B cell (primary cell): ENCODE data around the gene TWNK. TPM values are rescaled to one million over a fixed set of nuclear protein-coding genes. Genes with fewer than 3 reads are reported as not detected.

Source experiments
- ATAC-seq: fragments of 200-7000 bp; cut with Tn5 transposase; one replicate; pipeline ENCODE4 v1.10.0; 2021; ENCODE audit warnings: low read depth, mild to moderate bottlenecking, moderate number of reproducible peaks, moderate library complexity
- CTCF ChIA-PET: fragments of 350-600 bp; sonication (Branson Sonifier 250); formaldehyde crosslinking; loops from one replicate; lab custom pipeline; 2021; ENCODE audit warnings: antibody characterized with exemption, inconsistent platforms; lab: Charles Lee
- POLR2A ChIA-PET: fragments of 350-600 bp; sonication (Branson Sonifier 250); formaldehyde crosslinking; loops from one replicate; lab custom pipeline; 2021; ENCODE audit warnings: antibody characterized with exemption; lab: Charles Lee
- DNase-seq: peaks from one replicate; pipeline ENCODE4 v3.0.0; 2013
- H2AFZ ChIP-seq: 2 replicates; pipeline ENCODE4 v1.6.1; 2012; ENCODE audit warnings: mild to moderate bottlenecking, low read depth, low read length; ENCODE audit not compliant: insufficient read depth, poor library complexity, severe bottlenecking
- H3K27ac ChIP-seq, 2 donors: 1 replicate in 1 of 2; 2 replicates in 1 of 2; pipeline ENCODE4 v1.5.1; 2012 to 2013; ENCODE audit warnings: low read length in 2 of 2, mild to moderate bottlenecking in 2 of 2, moderate library complexity in 1 of 2
- H3K27me3 ChIP-seq, 4 experiments: fragments of 200-600 bp in 1 of 4; sonication (generic) in 1 of 4; replicated peaks in 1 of 4; 1 replicate in 2 of 4; 2 replicates in 2 of 4; pipeline versions ENCODE4 v1.6.1 to v1.7.0; 2013 to 2016; ENCODE audit warnings: low read length in 3 of 4, mild to moderate bottlenecking in 2 of 4, mixed read lengths in 1 of 4, moderate library complexity in 1 of 4; ENCODE audit not compliant: insufficient read depth in 4 of 4, control insufficient read depth in 3 of 4; ENCODE audit errors: control extremely low read depth in 1 of 4
- H3K36me3 ChIP-seq, 2 experiments: replicated peaks in 1 of 2; 1 replicate in 1 of 2; 2 replicates in 1 of 2; pipeline versions ENCODE4 v1.6.1 to v1.7.1; 2013; ENCODE audit warnings: low read length in 1 of 2; ENCODE audit not compliant: insufficient read depth in 2 of 2, control insufficient read depth in 1 of 2; ENCODE audit errors: control extremely low read depth in 1 of 2, extremely low read depth in 1 of 2
- H3K4me1 ChIP-seq, 2 donors: fragments of 200-600 bp in 1 of 2; sonication (generic) in 1 of 2; 1 replicate in 1 of 2; 2 replicates in 1 of 2; pipeline versions ENCODE4 v1.5.1 to v1.6.1; 2013 to 2017; ENCODE audit warnings: low read length in 2 of 2; ENCODE audit not compliant: control insufficient read depth in 2 of 2, insufficient read depth in 2 of 2
- H3K4me2 ChIP-seq: replicated peaks from 2 replicates; pipeline ENCODE3; 2012; ENCODE audit warnings: mild to moderate bottlenecking, low read depth, low read length; ENCODE audit not compliant: poor library complexity, severe bottlenecking
- H3K4me3 ChIP-seq, 5 experiments: fragments of 200-600 bp in 1 of 5; sonication (generic) in 1 of 5; 1 replicate in 3 of 5; 2 replicates in 2 of 5; pipeline versions ENCODE4 v1.5.1 to v1.7.0; 2011 to 2016; ENCODE audit warnings: low read length in 4 of 5, mild to moderate bottlenecking in 4 of 5, low read depth in 2 of 5, control low read depth in 1 of 5, moderate library complexity in 1 of 5; ENCODE audit not compliant: insufficient read depth in 1 of 5; ENCODE audit errors: control extremely low read depth in 1 of 5, extremely low read depth in 1 of 5
- H3K79me2 ChIP-seq: fragments of 200-600 bp; sonication (generic); one replicate; pipeline ENCODE4 v1.6.0; 2016; ENCODE audit warnings: low read length; ENCODE audit not compliant: control insufficient read depth, insufficient read depth
- H3K9ac ChIP-seq: fragments of 200-600 bp; sonication (generic); 2 replicates; pipeline ENCODE4 v1.6.1; 2017; ENCODE audit warnings: mild to moderate bottlenecking, low read length, moderate library complexity
- H3K9me3 ChIP-seq, 3 donors: one replicate each; pipeline versions ENCODE4 v1.6.1 to v1.7.1; 2013; ENCODE audit warnings: low read length in 2 of 3; ENCODE audit not compliant: control insufficient read depth in 2 of 3, insufficient read depth in 1 of 3; ENCODE audit errors: control extremely low read depth in 1 of 3
- H4K20me1 ChIP-seq: 2 replicates; pipeline ENCODE4 v1.6.0; 2012; ENCODE audit warnings: mild to moderate bottlenecking, low read length; ENCODE audit not compliant: insufficient read depth, control insufficient read depth, poor library complexity, severe bottlenecking
- H3K27ac Mint-ChIP-seq: one replicate; pipeline ENCODE4 v1.8.0; 2021; ENCODE audit warnings: mixed read lengths
- H3K27me3 Mint-ChIP-seq: one replicate; pipeline ENCODE4 v1.8.0; 2021; ENCODE audit warnings: mixed read lengths
- H3K4me1 Mint-ChIP-seq: one replicate; pipeline ENCODE4 v1.8.0; 2021; ENCODE audit warnings: mixed read lengths
- H3K4me3 Mint-ChIP-seq: one replicate; pipeline ENCODE4 v1.8.0; 2021; ENCODE audit warnings: mixed read lengths
- H3K9me3 Mint-ChIP-seq: one replicate; pipeline ENCODE4 v1.8.0; 2022; ENCODE audit warnings: mixed read lengths; ENCODE audit not compliant: insufficient read depth
- CTCF ChIP-seq: fragments of 200-600 bp; IDR thresholded peaks from one replicate; pipeline ENCODE4 v1.8.0; 2022; ENCODE audit warnings: antibody characterized with exemption, mild to moderate bottlenecking
- EZH2 ChIP-seq: IDR thresholded peaks from 2 replicates; pipeline ENCODE4 v1.6.1; 2012; ENCODE audit warnings: borderline replicate concordance, low read depth, mild to moderate bottlenecking, moderate library complexity, low read length; ENCODE audit not compliant: insufficient read depth, poor library complexity, severe bottlenecking
- WGBS: methylation state at CpG from one replicate; pipeline ENCODE4 v1.1.5; 2013; ENCODE audit warnings: missing lambda C conversion rate; ENCODE audit not compliant: insufficient coverage; 5-methylcytosine and 5-hydroxymethylcytosine counted together
- intact Hi-C: fragments of 100-400 bp; cut with micrococcal nuclease; formaldehyde crosslinking; loops from one replicate; pipeline ENCODE4 v1.10.0; 2022
- polyA plus RNA-seq: library from polyadenylated mRNA; depleted of rRNA; stranded (reverse); fragments of >200 nt; gene quantifications from 2 replicates; pipeline ENCODE4 v1.2.3, GENCODE V29; 2012
- total RNA-seq, 2 donors: library from RNA; stranded (reverse); fragments of 120-200 nt in 1 of 2; gene quantifications; 1 replicate in 1 of 2; 2 replicates in 1 of 2; pipeline versions ENCODE4 v1.2.3 to v1.2.4, GENCODE V29; 2013 to 2022

Gene TWNK
- total and polyA plus RNA-seq, 2 donors (not counting 1 experiment from before 2014, with no cell fraction given), result 7.2 to 11.8 TPM

- Histone ChIP-seq H3K9me3 (peaks cover 0 to 2% (median 0%) of the 10 kb centered on the region in 3 donors), H3K27ac (no peak overlapping the region), H3K4me3 (no peak overlapping the region), H3K79me2 (no peaks in the 10 kb centered on the region), H3K4me1 (peaks cover 14 to 26% of the 10 kb centered on the region in 2 donors), H2AFZ (no peak overlapping the region), H3K27me3 (peaks cover 0 to 29% (median 13%) of the 10 kb centered on the region in 4 experiments), H3K9ac (no peak overlapping the region), H3K36me3 (no peaks in the 10 kb centered on the region), H4K20me1 (peaks cover 4% of the 10 kb centered on the region), H3K4me2 (peak overlapping the region; percentile 92)
- DNase-seq (no peak), ATAC-seq (no peak)
- peaks cover 19% of the 10 kb centered on the region for H3K4me1 Mint-ChIP-seq
- peak overlapping the region; percentile 45 for H3K4me3 Mint-ChIP-seq
- POLR2A ChIA-PET, result interaction anchor here (0.6 kb wide), 1 partner anchor 995 kb away, joined by 9 read pairs; no protein-coding TSS in a partner anchor
- no peak for TF ChIP-seq CTCF
- no peak for TF ChIP-seq EZH2
- CTCF ChIA-PET, result interaction anchor here (0.6 to 6.4 kb wide), 8 partner anchors 12 to 112 kb away, joined by 3 to 72 read pairs (median 6); no protein-coding TSS in a partner anchor
- no peaks in the 10 kb centered on the region for H3K9me3 Mint-ChIP-seq
- WGBS, result 73% methylated on average over 21 of the region's 27 CpGs
- intact Hi-C loops, result loop anchor here (2.0 kb wide), 1 partner anchor 17 kb away; no protein-coding TSS in a partner anchor
- no peak overlapping the region for H3K27ac Mint-ChIP-seq
- peaks cover 15% of the 10 kb centered on the region for H3K27me3 Mint-ChIP-seq
Observed at GRCh38 chr10:101029520-101030295, 42.4 kb downstream of the TWNK start.
